HEK293 (cell line): Measurements from ENCODE around the gene MAP2K6.

ENCODE experiments used
- CTCF ChIA-PET: fragments of 350-600 bp; formaldehyde crosslinking; extraction: SDS; loops from one replicate; lab custom pipeline; 2021; ENCODE audit warnings: antibody characterized with exemption; lab: Yijun Ruan, JAX
- POLR2A ChIA-PET: fragments of 300-600 bp; formaldehyde crosslinking; extraction: SDS; loops from one replicate; lab custom pipeline; 2020; ENCODE audit warnings: antibody characterized with exemption, inconsistent platforms; lab: Yijun Ruan, JAX
- H3K27ac ChIP-seq: fragments of 200-500 bp; sonication (Bioruptor generic); 2 replicates; pipeline ENCODE4 v1.5.1; 2014; ENCODE audit warnings: low read depth, low read length, control low read depth, inconsistent platforms; ENCODE audit errors: extremely low read depth
- H3K36me3 ChIP-seq, 2 experiments: fragments of 200-500 bp in 1 of 2; sonication (Bioruptor generic) in 1 of 2; 1 replicate in 1 of 2; 2 replicates in 1 of 2; pipeline ENCODE4 v1.5.1; 2014 to 2017; ENCODE audit warnings: inconsistent platforms in 2 of 2, low read length in 2 of 2; ENCODE audit not compliant: control insufficient read depth in 2 of 2, insufficient read depth in 1 of 2
- H3K4me1 ChIP-seq: fragments of 200-500 bp; sonication (Bioruptor generic); 2 replicates; pipeline ENCODE4 v1.5.1; 2014; ENCODE audit warnings: mild to moderate bottlenecking, low read length, inconsistent platforms; ENCODE audit not compliant: control insufficient read depth, insufficient read depth
- H3K4me3 ChIP-seq: 2 replicates; pipeline ENCODE4 v1.5.1; 2011; ENCODE audit warnings: low read depth, mild to moderate bottlenecking, control low read depth, low read length, moderate library complexity
- H3K9me3 ChIP-seq: fragments of 200-500 bp; sonication (Bioruptor generic); 2 replicates; pipeline ENCODE4 v1.5.1; 2014; ENCODE audit warnings: low read depth, low read length, inconsistent platforms; ENCODE audit not compliant: control insufficient read depth, insufficient read depth
- GFI1B ChIP-seq: fragments of 450-650 bp; formaldehyde crosslinking; IDR thresholded peaks from 2 replicates; pipeline ENCODE4 v1.5.1; 2016; ENCODE audit warnings: missing biosample characterization, missing genetic modification characterization
- KLF8 ChIP-seq: fragments of 450-650 bp; formaldehyde crosslinking; IDR thresholded peaks from 2 replicates; pipeline ENCODE4 v1.5.1; 2016; ENCODE audit warnings: missing biosample characterization, missing genetic modification characterization
- REPIN1 ChIP-seq: fragments of 450-650 bp; formaldehyde crosslinking; IDR thresholded peaks from 2 replicates; pipeline ENCODE4 v1.5.1; 2017; ENCODE audit warnings: missing biosample characterization, missing genetic modification characterization, low read depth
- SP3 ChIP-seq: fragments of 450-650 bp; formaldehyde crosslinking; IDR thresholded peaks from 2 replicates; pipeline ENCODE4 v1.5.1; 2016; ENCODE audit warnings: missing biosample characterization, missing genetic modification characterization
- ZBTB20 ChIP-seq: fragments of 450-650 bp; formaldehyde crosslinking; IDR thresholded peaks from 2 replicates; pipeline ENCODE4 v1.5.1; 2016; ENCODE audit warnings: missing biosample characterization, missing genetic modification characterization
- ZNF112 ChIP-seq: fragments of 450-650 bp; formaldehyde crosslinking; IDR thresholded peaks from 2 replicates; pipeline ENCODE4 v1.5.0; 2017; ENCODE audit warnings: missing biosample characterization, missing genetic modification characterization
- ZNF174 ChIP-seq: fragments of 450-650 bp; formaldehyde crosslinking; IDR thresholded peaks from 2 replicates; pipeline ENCODE4 v1.5.0; 2017; ENCODE audit warnings: missing biosample characterization, mild to moderate bottlenecking, missing genetic modification characterization
- ZNF23 ChIP-seq: fragments of 450-650 bp; formaldehyde crosslinking; IDR thresholded peaks from 2 replicates; pipeline ENCODE4 v1.5.1; 2016; ENCODE audit warnings: missing biosample characterization, missing genetic modification characterization, borderline replicate concordance
- ZNF354C ChIP-seq: fragments of 450-650 bp; formaldehyde crosslinking; IDR thresholded peaks from 2 replicates; pipeline ENCODE4 v1.5.1; 2016; ENCODE audit warnings: missing biosample characterization, missing genetic modification characterization, low read depth, borderline replicate concordance
- ZNF473 ChIP-seq: fragments of 450-650 bp; formaldehyde crosslinking; IDR thresholded peaks from 2 replicates; pipeline ENCODE4 v1.5.1; 2017; ENCODE audit warnings: missing biosample characterization, missing genetic modification characterization
- ZNF48 ChIP-seq: fragments of 450-650 bp; formaldehyde crosslinking; IDR thresholded peaks from 2 replicates; pipeline ENCODE4 v1.5.1; 2016; ENCODE audit warnings: missing biosample characterization, missing genetic modification characterization
- ZNF658 ChIP-seq: fragments of 450-650 bp; formaldehyde crosslinking; IDR thresholded peaks from 2 replicates; pipeline ENCODE4; 2016; ENCODE audit warnings: missing biosample characterization, missing genetic modification characterization
- ZNF707 ChIP-seq: fragments of 450-650 bp; formaldehyde crosslinking; IDR thresholded peaks from 2 replicates; pipeline ENCODE4 v1.5.1; 2016; ENCODE audit warnings: missing biosample characterization, missing genetic modification characterization
- ZNF792 ChIP-seq: fragments of 450-650 bp; formaldehyde crosslinking; IDR thresholded peaks from 2 replicates; pipeline ENCODE4 v1.5.1; 2016; ENCODE audit warnings: missing biosample characterization, missing genetic modification characterization
- TF ChIP-seq, protein P1 (sequence below): fragments of 450-650 bp; formaldehyde crosslinking; IDR thresholded peaks from 2 replicates; pipeline ENCODE4 v1.5.1; 2016; ENCODE audit warnings: missing biosample characterization, missing genetic modification characterization
- TF ChIP-seq, protein P2 (sequence below): fragments of 450-650 bp; formaldehyde crosslinking; IDR thresholded peaks from 2 replicates; pipeline ENCODE4 v1.5.1; 2016; ENCODE audit warnings: missing biosample characterization, missing genetic modification characterization
- TF ChIP-seq, protein P3 (sequence below): fragments of 450-650 bp; formaldehyde crosslinking; conservative IDR thresholded peaks from 2 replicates; pipeline ENCODE4 v1.5.1; 2016; ENCODE audit warnings: low read depth, missing biosample characterization, missing genetic modification characterization

MAP2K6 gene

DNA sequence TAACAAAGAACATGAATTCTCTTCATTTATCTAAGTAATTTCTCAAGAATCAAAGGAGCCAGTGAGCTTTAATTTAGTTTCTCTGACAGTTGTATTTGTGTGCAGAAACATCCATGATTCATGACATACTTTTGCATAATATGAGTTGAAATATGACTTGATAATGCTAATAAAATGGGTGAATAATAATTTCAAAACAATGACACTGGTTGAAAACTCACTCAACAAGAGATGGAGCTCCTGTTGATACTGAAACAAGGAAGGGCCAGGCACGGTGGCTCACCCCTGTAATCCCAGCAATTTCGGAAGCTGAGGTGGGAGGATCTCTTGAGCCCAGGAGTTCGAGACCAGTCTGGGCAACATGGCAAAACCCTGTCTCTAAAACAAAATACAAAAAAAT lies 147.0 kb downstream of the MAP2K6 start:
- Histone ChIP-seq H3K4me1 (no peaks in the 10 kb centered on the region), H3K27ac (no peak overlapping the region), H3K36me3 (no peaks in the 10 kb centered on the region), H3K9me3 (no peaks in the 10 kb centered on the region), H3K4me3 (no peak overlapping the region)
- ChIA-PET CTCF (interaction anchor here (0.5 to 1.1 kb wide), 2 partner anchors 15 to 135 kb away, joined by 3 to 6 read pairs; no protein-coding TSS in a partner anchor), POLR2A (no interaction called here)
- TF ChIP-seq ZNF658 (no peak), ZNF23 (tag by site-specific recombination) (no peak), SP3 (tag by site-specific recombination) (no peak), ZNF112 (tag by site-specific recombination) (no peak), ZNF48 (tag by site-specific recombination) (no peak), ZNF354C (tag by site-specific recombination) (no peak), ZNF707 (tag by site-specific recombination) (no peak), ZNF792 (tag by site-specific recombination) (no peak), GFI1B (tag by site-specific recombination) (no peak), KLF8 (tag by site-specific recombination) (no peak), ZNF174 (tag by site-specific recombination) (no peak), ZBTB20 (tag by site-specific recombination) (no peak), ZNF473 (tag by site-specific recombination) (no peak), REPIN1 (tag by site-specific recombination) (no peak)
- TF ChIP-seq, protein P1, sequence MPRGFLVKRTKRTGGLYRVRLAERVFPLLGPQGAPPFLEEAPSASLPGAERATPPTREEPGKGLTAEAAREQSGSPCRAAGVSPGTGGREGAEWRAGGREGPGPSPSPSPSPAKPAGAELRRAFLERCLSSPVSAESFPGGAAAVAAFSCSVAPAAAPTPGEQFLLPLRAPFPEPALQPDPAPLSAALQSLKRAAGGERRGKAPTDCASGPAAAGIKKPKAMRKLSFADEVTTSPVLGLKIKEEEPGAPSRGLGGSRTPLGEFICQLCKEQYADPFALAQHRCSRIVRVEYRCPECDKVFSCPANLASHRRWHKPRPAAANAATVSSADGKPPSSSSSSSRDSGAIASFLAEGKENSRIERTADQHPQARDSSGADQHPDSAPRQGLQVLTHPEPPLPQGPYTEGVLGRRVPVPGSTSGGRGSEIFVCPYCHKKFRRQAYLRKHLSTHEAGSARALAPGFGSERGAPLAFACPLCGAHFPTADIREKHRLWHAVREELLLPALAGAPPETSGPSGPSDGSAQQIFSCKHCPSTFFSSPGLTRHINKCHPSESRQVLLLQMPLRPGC (tag by site-specific recombination) = no peak
- TF ChIP-seq, protein P2, sequence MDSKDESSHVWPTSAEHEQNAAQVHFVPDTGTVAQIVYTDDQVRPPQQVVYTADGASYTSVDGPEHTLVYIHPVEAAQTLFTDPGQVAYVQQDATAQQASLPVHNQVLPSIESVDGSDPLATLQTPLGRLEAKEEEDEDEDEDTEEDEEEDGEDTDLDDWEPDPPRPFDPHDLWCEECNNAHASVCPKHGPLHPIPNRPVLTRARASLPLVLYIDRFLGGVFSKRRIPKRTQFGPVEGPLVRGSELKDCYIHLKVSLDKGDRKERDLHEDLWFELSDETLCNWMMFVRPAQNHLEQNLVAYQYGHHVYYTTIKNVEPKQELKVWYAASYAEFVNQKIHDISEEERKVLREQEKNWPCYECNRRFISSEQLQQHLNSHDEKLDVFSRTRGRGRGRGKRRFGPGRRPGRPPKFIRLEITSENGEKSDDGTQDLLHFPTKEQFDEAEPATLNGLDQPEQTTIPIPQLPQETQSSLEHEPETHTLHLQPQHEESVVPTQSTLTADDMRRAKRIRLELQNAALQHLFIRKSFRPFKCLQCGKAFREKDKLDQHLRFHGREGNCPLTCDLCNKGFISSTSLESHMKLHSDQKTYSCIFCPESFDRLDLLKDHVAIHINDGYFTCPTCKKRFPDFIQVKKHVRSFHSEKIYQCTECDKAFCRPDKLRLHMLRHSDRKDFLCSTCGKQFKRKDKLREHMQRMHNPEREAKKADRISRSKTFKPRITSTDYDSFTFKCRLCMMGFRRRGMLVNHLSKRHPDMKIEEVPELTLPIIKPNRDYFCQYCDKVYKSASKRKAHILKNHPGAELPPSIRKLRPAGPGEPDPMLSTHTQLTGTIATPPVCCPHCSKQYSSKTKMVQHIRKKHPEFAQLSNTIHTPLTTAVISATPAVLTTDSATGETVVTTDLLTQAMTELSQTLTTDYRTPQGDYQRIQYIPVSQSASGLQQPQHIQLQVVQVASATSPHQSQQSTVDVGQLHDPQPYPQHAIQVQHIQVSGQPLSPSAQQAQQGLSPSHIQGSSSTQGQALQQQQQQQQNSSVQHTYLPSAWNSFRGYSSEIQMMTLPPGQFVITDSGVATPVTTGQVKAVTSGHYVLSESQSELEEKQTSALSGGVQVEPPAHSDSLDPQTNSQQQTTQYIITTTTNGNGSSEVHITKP = no peak
- TF ChIP-seq, protein P3, sequence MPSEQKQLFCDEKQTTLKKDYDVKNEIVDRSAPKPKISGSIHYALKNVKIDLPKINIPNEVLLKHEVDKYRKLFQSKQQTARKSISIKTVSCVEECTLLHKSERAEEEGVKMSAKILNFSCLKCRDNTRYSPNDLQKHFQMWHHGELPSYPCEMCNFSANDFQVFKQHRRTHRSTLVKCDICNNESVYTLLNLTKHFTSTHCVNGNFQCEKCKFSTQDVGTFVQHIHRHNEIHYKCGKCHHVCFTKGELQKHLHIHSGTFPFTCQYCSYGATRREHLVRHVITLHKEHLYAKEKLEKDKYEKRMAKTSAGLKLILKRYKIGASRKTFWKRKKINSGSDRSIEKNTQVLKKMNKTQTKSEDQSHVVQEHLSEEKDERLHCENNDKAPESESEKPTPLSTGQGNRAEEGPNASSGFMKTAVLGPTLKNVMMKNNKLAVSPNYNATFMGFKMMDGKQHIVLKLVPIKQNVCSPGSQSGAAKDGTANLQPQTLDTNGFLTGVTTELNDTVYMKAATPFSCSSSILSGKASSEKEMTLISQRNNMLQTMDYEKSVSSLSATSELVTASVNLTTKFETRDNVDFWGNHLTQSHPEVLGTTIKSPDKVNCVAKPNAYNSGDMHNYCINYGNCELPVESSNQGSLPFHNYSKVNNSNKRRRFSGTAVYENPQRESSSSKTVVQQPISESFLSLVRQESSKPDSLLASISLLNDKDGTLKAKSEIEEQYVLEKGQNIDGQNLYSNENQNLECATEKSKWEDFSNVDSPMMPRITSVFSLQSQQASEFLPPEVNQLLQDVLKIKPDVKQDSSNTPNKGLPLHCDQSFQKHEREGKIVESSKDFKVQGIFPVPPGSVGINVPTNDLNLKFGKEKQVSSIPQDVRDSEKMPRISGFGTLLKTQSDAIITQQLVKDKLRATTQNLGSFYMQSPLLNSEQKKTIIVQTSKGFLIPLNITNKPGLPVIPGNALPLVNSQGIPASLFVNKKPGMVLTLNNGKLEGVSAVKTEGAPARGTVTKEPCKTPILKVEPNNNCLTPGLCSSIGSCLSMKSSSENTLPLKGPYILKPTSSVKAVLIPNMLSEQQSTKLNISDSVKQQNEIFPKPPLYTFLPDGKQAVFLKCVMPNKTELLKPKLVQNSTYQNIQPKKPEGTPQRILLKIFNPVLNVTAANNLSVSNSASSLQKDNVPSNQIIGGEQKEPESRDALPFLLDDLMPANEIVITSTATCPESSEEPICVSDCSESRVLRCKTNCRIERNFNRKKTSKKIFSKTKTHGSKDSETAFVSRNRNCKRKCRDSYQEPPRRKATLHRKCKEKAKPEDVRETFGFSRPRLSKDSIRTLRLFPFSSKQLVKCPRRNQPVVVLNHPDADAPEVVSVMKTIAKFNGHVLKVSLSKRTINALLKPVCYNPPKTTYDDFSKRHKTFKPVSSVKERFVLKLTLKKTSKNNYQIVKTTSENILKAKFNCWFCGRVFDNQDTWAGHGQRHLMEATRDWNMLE (tag by site-specific recombination) = no peak
